Panc1 (cell line): Measurements from ENCODE around the gene TUBA4A.

ENCODE experiments used
- CTCF ChIP-seq: fragments of 450-650 bp; IDR thresholded peaks from 2 replicates; pipeline ENCODE4 v1.5.1; 2017; ENCODE audit warnings: mild to moderate bottlenecking
- SIN3A ChIP-seq: IDR thresholded peaks from 2 replicates; pipeline ENCODE4 v1.6.1; 2012; ENCODE audit warnings: low read depth, mild to moderate bottlenecking, low read length, moderate library complexity, borderline replicate concordance; ENCODE audit not compliant: insufficient read depth

GRCh38 chr2:219245148-219245898 lies 8.4 kb downstream of the TUBA4A start, which contains the start of the genes GLB1L and STK16:
- no peak for TF ChIP-seq CTCF
- peak; percentile 91; the same call in 1 of the 2 replicates for TF ChIP-seq SIN3A
